Activated naive CD4-positive, alpha-beta T cell treated with anti-CD3 and anti-CD28 coated beads, Interleukin-2, amount 10 ng/mL, durations not matched to agents 7 days and 5 days (primary cell): ENCODE data around the gene LRRC57.

Experiments
- CTCF ChIA-PET: fragments of 350-600 bp; sonication (Branson Sonifier 250); formaldehyde crosslinking; loops from one replicate; lab custom pipeline; 2021; ENCODE audit warnings: antibody characterized with exemption; lab: Charles Lee
- DNase-seq: peaks from one replicate; pipeline ENCODE4 v3.0.0-alpha.2; 2020
- H3K27ac Mint-ChIP-seq: one replicate; pipeline ENCODE4 v1.8.0; 2021; ENCODE audit warnings: mild to moderate bottlenecking, moderate library complexity, mixed read lengths
- H3K27me3 Mint-ChIP-seq: one replicate; pipeline ENCODE4 v1.8.0; 2021; ENCODE audit warnings: mild to moderate bottlenecking, mixed read lengths
- H3K36me3 Mint-ChIP-seq: one replicate; pipeline ENCODE4 v1.8.0; 2021; ENCODE audit warnings: mixed read lengths
- H3K4me1 Mint-ChIP-seq: one replicate; pipeline ENCODE4 v1.8.0; 2021; ENCODE audit warnings: mixed read lengths
- H3K4me3 Mint-ChIP-seq: one replicate; pipeline ENCODE4 v1.8.0; 2021; ENCODE audit warnings: mild to moderate bottlenecking, moderate library complexity, mixed read lengths
- H3K9me3 Mint-ChIP-seq: one replicate; pipeline ENCODE4 v1.8.0; 2021; ENCODE audit warnings: mixed read lengths

LRRC57 gene

DNA sequence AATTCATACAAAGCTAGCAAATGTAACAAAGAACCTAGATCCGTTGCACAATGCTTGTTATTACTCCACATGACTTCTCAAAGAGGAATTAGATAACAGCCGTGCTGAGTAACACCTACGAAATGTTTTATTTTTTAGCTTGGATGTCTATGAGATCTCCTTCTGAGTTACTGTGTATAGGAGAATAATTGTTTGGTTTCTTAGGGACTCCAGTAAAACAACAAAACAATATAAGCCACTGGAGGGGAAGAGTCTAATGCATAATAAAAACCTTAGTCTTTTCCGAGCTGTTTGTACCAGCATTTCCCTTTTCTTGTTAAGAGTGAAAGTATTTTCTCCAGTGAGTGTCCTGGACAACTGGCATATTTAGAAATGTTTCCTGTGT is 37.6 kb downstream of the LRRC57 start:
- no peak overlapping the region for H3K27ac Mint-ChIP-seq
- H3K27me3 Mint-ChIP-seq, result no peaks in the 10 kb centered on the region
- no peaks in the 10 kb centered on the region for H3K9me3 Mint-ChIP-seq
- no peak overlapping the region for H3K4me3 Mint-ChIP-seq
- H3K36me3 Mint-ChIP-seq, result peaks cover 16% of the 10 kb centered on the region
- DNase-seq, result no peak
- CTCF ChIA-PET, result no interaction called here
- peaks cover 2% of the 10 kb centered on the region for H3K4me1 Mint-ChIP-seq

GRCh38 chr15:42510258-42511006 is 38.2 kb downstream of the LRRC57 start:
- Mint-ChIP-seq H3K9me3 (no peaks in the 10 kb centered on the region), H3K4me1 (peaks cover 2% of the 10 kb centered on the region), H3K27me3 (no peaks in the 10 kb centered on the region), H3K36me3 (peaks cover 12% of the 10 kb centered on the region), H3K4me3 (no peak overlapping the region), H3K27ac (no peak overlapping the region)
- CTCF ChIA-PET, result no interaction called here
- DNase-seq, result no peak

DNA sequence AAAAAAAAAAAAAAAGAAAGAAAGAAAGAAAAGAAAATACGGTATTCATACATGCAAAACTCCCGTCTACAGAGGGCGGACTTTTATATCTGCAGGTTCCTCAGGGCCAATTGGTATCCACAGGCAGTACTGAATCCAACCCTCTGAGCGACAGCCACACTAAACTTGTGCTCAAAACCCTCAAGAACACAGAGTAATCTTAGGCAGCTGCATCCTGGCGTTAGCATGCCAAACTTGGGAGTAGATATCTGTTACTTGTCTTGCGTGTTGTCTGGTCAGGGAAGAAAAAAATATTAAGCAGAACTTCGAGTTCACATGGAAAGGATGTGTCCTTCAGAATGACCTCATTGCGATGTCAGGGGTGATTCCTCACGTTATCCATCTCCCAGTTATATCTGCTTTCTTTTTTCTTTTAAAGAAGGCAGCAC is 40.3 kb downstream of the LRRC57 start:
- Mint-ChIP-seq H3K4me3 (no peak overlapping the region), H3K9me3 (no peaks in the 10 kb centered on the region), H3K36me3 (peaks cover 7% of the 10 kb centered on the region), H3K27me3 (no peaks in the 10 kb centered on the region), H3K27ac (no peak overlapping the region), H3K4me1 (peaks cover 2% of the 10 kb centered on the region)
- CTCF ChIA-PET, result interaction anchor here (1.1 kb wide), 1 partner anchor 31 kb away, joined by 3 read pairs; no protein-coding TSS in a partner anchor
- no peak for DNase-seq

- H3K4me3 Mint-ChIP-seq, result no peak overlapping the region
- no peaks in the 10 kb centered on the region for H3K27me3 Mint-ChIP-seq
- CTCF ChIA-PET, result no interaction called here
- H3K27ac Mint-ChIP-seq, result no peak overlapping the region
- no peak for DNase-seq
- peaks cover 7% of the 10 kb centered on the region for H3K36me3 Mint-ChIP-seq
- peaks cover 4% of the 10 kb centered on the region for H3K4me1 Mint-ChIP-seq
- H3K9me3 Mint-ChIP-seq, result no peaks in the 10 kb centered on the region
These were observed 41.1 kb downstream of the LRRC57 start for GRCh38 chr15:42507514-42507913.

DNA sequence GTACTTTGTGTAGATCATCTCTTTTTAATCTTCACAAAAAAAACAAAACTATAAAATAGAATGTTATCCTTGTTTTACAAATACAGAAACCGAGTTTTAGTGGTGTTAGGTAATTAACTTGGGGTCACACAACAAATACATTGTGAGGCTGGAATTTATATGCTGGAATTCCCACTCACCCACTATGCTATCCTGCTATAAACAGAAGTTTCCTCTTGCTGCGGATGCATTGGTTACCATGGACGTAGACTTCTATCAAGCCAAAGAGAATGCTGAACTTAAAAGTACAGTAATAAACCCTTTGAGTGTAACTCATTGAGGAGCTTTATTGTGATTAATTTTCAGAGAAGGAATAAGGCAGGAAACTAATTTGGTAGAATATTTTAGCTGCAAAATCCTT is 44.0 kb downstream of the LRRC57 start:
- Mint-ChIP-seq H3K9me3 (no peaks in the 10 kb centered on the region), H3K27ac (no peak overlapping the region), H3K27me3 (no peaks in the 10 kb centered on the region), H3K36me3 (peaks cover 7% of the 10 kb centered on the region), H3K4me1 (peaks cover 10% of the 10 kb centered on the region), H3K4me3 (no peak overlapping the region)
- DNase-seq, result no peak
- CTCF ChIA-PET, result no interaction called here

- no peaks in the 10 kb centered on the region for H3K27me3 Mint-ChIP-seq
- H3K4me3 Mint-ChIP-seq, result no peak overlapping the region
- DNase-seq, result no peak
- peaks cover 10% of the 10 kb centered on the region for H3K36me3 Mint-ChIP-seq
- peaks cover 10% of the 10 kb centered on the region for H3K4me1 Mint-ChIP-seq
- CTCF ChIA-PET, result no interaction called here
- no peak overlapping the region for H3K27ac Mint-ChIP-seq
- no peaks in the 10 kb centered on the region for H3K9me3 Mint-ChIP-seq
These were observed 44.8 kb downstream of the LRRC57 start for GRCh38 chr15:42503825-42504224.

GRCh38 chr15:42502477-42502876 is 46.1 kb downstream of the LRRC57 start:
- no peak overlapping the region for H3K4me3 Mint-ChIP-seq
- CTCF ChIA-PET, result no interaction called here
- no peaks in the 10 kb centered on the region for H3K27me3 Mint-ChIP-seq
- peaks cover 20% of the 10 kb centered on the region for H3K4me1 Mint-ChIP-seq
- no peaks in the 10 kb centered on the region for H3K9me3 Mint-ChIP-seq
- DNase-seq, result no peak
- no peak overlapping the region for H3K27ac Mint-ChIP-seq
- peaks cover 10% of the 10 kb centered on the region for H3K36me3 Mint-ChIP-seq

DNA sequence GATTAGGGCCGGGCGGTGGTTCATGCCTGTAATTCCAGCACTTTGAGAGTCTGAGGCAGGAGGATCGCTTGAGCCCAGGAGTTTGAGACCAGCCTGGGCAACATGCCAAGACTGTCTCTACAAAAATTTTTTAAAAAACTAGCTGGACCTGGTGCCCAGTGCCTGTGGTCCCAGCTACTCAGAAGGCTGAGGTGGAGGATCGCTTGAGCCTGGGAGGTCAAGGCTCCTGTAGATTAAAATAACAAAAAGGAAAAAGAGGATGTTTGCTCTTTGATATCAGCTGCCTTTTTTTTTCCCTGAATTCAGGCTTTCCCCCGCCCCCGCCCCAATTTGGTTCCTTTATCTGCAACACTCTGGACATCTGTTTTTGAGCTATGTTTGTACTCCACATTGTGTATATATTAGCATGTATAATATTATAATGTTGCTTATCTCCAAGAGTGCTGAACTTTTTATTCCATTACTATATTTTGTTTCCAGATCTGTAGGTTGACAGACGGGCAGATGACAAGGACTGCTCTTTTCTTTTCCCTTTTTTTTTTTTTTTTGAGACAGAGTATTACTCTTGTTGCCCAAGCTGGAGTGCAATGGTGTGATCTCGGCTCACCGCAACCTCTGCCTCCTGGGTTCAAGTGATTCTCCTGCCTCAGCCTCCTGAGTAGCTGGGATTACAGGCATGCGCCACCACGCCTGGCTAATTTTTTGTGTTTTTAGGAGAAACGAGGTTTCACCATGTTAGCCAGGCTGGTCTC is 48.6 kb downstream of the LRRC57 start:
- peaks cover 16% of the 10 kb centered on the region for H3K36me3 Mint-ChIP-seq
- H3K4me3 Mint-ChIP-seq, result no peak overlapping the region
- H3K27me3 Mint-ChIP-seq, result no peaks in the 10 kb centered on the region
- no peaks in the 10 kb centered on the region for H3K9me3 Mint-ChIP-seq
- H3K27ac Mint-ChIP-seq, result no peak overlapping the region
- CTCF ChIA-PET, result no interaction called here
- no peak for DNase-seq
- peaks cover 40% of the 10 kb centered on the region for H3K4me1 Mint-ChIP-seq

DNA sequence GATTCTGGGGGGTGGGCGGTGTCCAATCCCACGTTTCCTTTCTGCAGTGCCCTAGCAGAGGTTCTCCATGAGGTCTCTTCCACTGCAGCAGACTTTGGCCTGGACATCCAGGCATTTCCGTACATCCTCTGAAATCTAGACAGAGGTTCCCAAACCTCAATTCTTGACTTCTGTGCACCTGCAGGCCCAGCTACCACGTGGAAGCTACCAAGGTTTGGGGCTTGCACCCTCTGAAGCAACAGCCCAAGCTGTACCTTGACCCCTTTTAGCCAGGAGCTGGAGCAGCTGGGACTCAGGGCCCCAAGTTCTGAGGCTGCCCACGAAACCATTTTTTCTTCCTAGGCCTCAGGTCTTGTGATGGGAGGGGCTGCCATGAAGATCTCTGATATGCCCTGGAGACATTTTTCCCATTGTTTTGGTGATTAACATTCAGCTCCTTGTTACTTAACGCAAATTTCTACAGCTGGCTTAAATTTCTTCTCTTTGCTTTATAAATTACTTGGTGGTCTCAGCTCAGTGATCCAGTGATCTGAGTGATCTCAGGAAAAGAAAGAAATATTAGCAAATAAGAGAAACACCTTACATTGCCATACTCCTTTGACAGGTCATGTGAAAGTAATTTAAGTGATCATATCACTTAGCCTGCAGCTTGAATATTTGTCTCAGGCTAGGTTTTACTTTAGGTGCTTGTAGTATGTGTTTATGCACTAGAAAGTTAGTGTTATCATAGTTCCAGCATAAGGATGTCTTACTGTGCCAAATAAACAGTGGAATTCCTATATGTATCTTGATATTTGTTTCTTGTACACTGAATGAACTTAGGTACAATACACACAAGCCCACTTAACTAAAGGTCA is 50.2 kb downstream of the LRRC57 start:
- peaks cover 54% of the 10 kb centered on the region for H3K4me1 Mint-ChIP-seq
- no peaks in the 10 kb centered on the region for H3K9me3 Mint-ChIP-seq
- H3K4me3 Mint-ChIP-seq, result no peak overlapping the region
- H3K27ac Mint-ChIP-seq, result no peak overlapping the region
- peaks cover 15% of the 10 kb centered on the region for H3K36me3 Mint-ChIP-seq
- DNase-seq, result no peak
- H3K27me3 Mint-ChIP-seq, result no peaks in the 10 kb centered on the region
- CTCF ChIA-PET, result interaction anchor here (0.7 kb wide), 1 partner anchor 152 kb away, joined by 3 read pairs; no protein-coding TSS in a partner anchor

DNA sequence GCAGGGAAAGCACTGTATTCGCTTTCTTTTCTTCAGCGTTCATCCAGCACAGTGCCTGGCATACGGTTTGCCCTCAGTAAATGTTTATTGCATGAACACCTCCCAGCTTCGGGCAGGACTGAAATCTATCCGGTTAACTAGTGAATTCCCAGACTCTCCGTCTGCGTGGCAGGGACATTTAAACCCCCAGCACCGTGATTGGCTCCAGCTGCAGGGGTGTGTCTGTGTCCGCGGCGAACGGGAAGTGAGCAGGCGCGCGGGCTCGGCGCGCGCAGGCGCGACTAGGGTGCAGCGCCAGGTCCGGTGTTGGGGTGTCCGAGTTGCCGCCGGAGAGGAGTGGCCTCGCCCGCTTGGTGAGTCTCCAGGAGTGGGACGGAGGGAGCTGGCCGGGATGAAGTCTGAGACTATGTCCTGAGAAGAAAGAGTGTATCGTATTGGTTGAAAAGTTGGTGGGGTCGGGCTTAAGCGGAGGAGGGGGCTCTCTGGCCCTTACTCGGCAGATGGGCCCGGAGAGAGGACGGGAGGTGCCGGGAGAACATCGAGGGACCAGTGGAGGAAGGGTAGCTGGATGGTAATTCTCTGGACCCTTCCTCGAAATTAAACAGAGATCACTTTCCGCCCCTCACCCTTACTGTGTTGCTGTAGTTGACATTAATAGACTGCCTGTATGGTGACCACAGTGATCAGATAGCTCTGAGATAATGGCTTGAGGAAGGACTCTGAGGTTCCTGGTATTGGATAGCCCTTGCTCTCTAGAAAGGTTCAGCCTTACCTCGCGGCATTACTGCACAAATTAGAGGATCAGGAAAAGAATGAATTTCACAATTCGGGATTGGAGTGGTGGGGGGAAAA is 53.0 kb downstream of the LRRC57 start, which contains the start of gene SNAP23:
SNAP23 (plus strand) TSS at position 274 of the 852 bp plus-strand sequence. CDS start 16,213 bp downstream, outside the sequence.
- H3K4me3 Mint-ChIP-seq, result peak within 1 kb of the TSS; percentile 93
- peak within 1 kb of the TSS; percentile 90 for H3K27ac Mint-ChIP-seq
- H3K4me1 Mint-ChIP-seq, result peaks cover 60% of the 10 kb centered on the region
- peak; percentile 90 for DNase-seq
- no peaks in the 10 kb centered on the region for H3K27me3 Mint-ChIP-seq
- no peaks in the 10 kb centered on the region for H3K9me3 Mint-ChIP-seq
- peaks cover 17% of the 10 kb centered on the region for H3K36me3 Mint-ChIP-seq
- CTCF ChIA-PET, result interaction anchor here (0.7 to 1.5 kb wide), 2 partner anchors 10 to 97 kb away, joined by 4 read pairs; no protein-coding TSS in a partner anchor

GRCh38 chr15:42494998-42495360 is 53.6 kb downstream of the LRRC57 start:
- Mint-ChIP-seq H3K4me3 (peak overlapping the region; percentile 93), H3K27me3 (no peaks in the 10 kb centered on the region), H3K9me3 (no peaks in the 10 kb centered on the region), H3K27ac (peak overlapping the region; percentile 90), H3K36me3 (peaks cover 17% of the 10 kb centered on the region), H3K4me1 (peaks cover 64% of the 10 kb centered on the region)
- DNase-seq, result no peak
- CTCF ChIA-PET, result interaction anchor here (1.0 to 1.5 kb wide), 2 partner anchors 18 to 97 kb away, joined by 3 to 4 read pairs; no protein-coding TSS in a partner anchor

- no peak for DNase-seq
- H3K27me3 Mint-ChIP-seq, result no peaks in the 10 kb centered on the region
- H3K36me3 Mint-ChIP-seq, result peaks cover 12% of the 10 kb centered on the region
- peaks cover 69% of the 10 kb centered on the region for H3K4me1 Mint-ChIP-seq
- peak overlapping the region; percentile 9 for H3K27ac Mint-ChIP-seq
- no peaks in the 10 kb centered on the region for H3K9me3 Mint-ChIP-seq
- H3K4me3 Mint-ChIP-seq, result no peak overlapping the region
- CTCF ChIA-PET, result no interaction called here
These were observed 54.9 kb downstream of the LRRC57 start for GRCh38 chr15:42493679-42494078.

DNA sequence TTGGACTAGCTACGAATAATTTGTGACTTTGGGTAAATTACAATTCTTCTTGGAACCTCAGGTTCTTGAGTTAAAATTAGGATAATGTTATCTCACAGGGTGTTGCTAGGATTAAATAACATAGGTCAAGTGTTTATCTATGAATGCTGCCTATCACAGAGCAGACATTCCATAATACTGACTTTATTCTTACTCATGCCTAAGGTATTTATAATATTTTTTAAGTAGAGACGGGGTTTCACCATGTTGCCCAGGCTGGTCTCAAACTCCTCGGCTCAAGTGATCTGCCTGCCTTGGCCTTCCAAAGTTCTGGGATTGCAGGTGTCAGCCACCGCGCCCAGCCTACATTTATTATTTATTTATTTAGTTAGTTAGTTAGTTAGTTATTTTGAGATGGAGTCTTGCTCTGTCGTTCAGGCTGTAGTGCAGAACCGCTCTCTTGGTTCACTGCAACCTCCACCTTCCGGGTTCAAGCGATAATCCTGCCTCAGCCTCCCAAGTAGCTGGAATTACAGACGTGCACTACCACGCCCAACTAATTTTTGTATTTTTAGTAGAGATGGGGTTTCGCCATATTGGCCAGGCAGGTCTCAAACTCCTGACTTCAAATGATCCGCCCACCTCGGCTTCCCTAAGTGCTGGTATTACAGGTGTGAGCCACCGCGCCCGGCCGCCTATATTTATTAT is 56.9 kb downstream of the LRRC57 start:
- Mint-ChIP-seq H3K27me3 (no peaks in the 10 kb centered on the region), H3K4me3 (peak overlapping the region; percentile 90), H3K9me3 (no peaks in the 10 kb centered on the region), H3K36me3 (peaks cover 15% of the 10 kb centered on the region), H3K27ac (peak overlapping the region; percentile 95), H3K4me1 (peaks cover 66% of the 10 kb centered on the region)
- CTCF ChIA-PET, result interaction anchor here (1.4 kb wide), 1 partner anchor 56 kb away, joined by 4 read pairs; no protein-coding TSS in a partner anchor
- no peak for DNase-seq
